CD14-positive monocyte (primary cell): ENCODE measurements around the gene F10. TPM values are rescaled to one million over a fixed set of nuclear protein-coding genes. Genes with fewer than 3 reads are reported as not detected.
A peak's percentile ranks its signal among the peaks of the same experiment; 100 is the strongest.

Experiments
- DNase-seq, 3 donors: peaks; one replicate each; pipeline ENCODE4 v3.0.0-alpha.2; 2011 to 2022
- H2AFZ ChIP-seq: 2 replicates; pipeline ENCODE4 v1.6.0; 2012; ENCODE audit warnings: mild to moderate bottlenecking, low read depth, low read length, inconsistent platforms; ENCODE audit not compliant: insufficient read depth, poor library complexity, severe bottlenecking
- H3K27ac ChIP-seq, 2 donors: 1 replicate in 1 of 2; 2 replicates in 1 of 2; pipeline ENCODE4 v1.5.1; 2012 to 2013; ENCODE audit warnings: low read length in 2 of 2, control low read depth in 1 of 2, inconsistent platforms in 1 of 2, low read depth in 1 of 2, mild to moderate bottlenecking in 1 of 2
- H3K27me3 ChIP-seq, 2 donors: one replicate each; pipeline versions ENCODE4 v1.6.0 to v1.6.1; 2011 to 2013; ENCODE audit warnings: low read length in 2 of 2; ENCODE audit not compliant: control insufficient read depth in 2 of 2, insufficient read depth in 2 of 2
- H3K36me3 ChIP-seq, 2 donors: replicated peaks in 1 of 2; 1 replicate in 1 of 2; 2 replicates in 1 of 2; pipeline versions ENCODE4 v1.5.1 to v1.6.1; 2012 to 2013; ENCODE audit warnings: low read length in 2 of 2, control low read depth in 1 of 2, inconsistent platforms in 1 of 2, mild to moderate bottlenecking in 1 of 2; ENCODE audit not compliant: insufficient read depth in 2 of 2, control insufficient read depth in 1 of 2
- H3K4me1 ChIP-seq, 2 donors: 1 replicate in 1 of 2; 2 replicates in 1 of 2; pipeline versions ENCODE4 v1.5.1 to v1.6.1; 2012 to 2013; ENCODE audit warnings: low read length in 2 of 2, control low read depth in 1 of 2, inconsistent platforms in 1 of 2, mild to moderate bottlenecking in 1 of 2, moderate library complexity in 1 of 2; ENCODE audit not compliant: insufficient read depth in 2 of 2, control insufficient read depth in 1 of 2
- H3K4me2 ChIP-seq: replicated peaks from 2 replicates; pipeline ENCODE3; 2012; ENCODE audit warnings: low read length, moderate library complexity, mild to moderate bottlenecking; ENCODE audit not compliant: poor library complexity, severe bottlenecking; ENCODE audit errors: extremely low read depth
- H3K4me3 ChIP-seq, 3 experiments: fragments of 200-600 bp in 1 of 3; sonication (generic) in 1 of 3; replicated peaks in 1 of 3; 1 replicate in 2 of 3; 2 replicates in 1 of 3; pipeline ENCODE4 v1.5.1; 2011 to 2013; ENCODE audit warnings: low read length in 3 of 3, mild to moderate bottlenecking in 3 of 3, control low read depth in 2 of 3, low read depth in 2 of 3, inconsistent platforms in 1 of 3, moderate library complexity in 1 of 3
- H3K79me2 ChIP-seq: 2 replicates; pipeline ENCODE4 v1.6.0; 2012; ENCODE audit warnings: mild to moderate bottlenecking, control low read depth, inconsistent platforms, low read length, moderate library complexity; ENCODE audit not compliant: insufficient read depth
- H3K9ac ChIP-seq: 2 replicates; pipeline ENCODE4 v1.6.0; 2017; ENCODE audit warnings: low read length, mild to moderate bottlenecking; ENCODE audit not compliant: insufficient read depth, poor library complexity, severe bottlenecking
- H3K9me3 ChIP-seq, 2 donors: replicated peaks in 1 of 2; 1 replicate in 1 of 2; 2 replicates in 1 of 2; pipeline versions ENCODE4 v1.5.1 to v1.6.1; 2012 to 2013; ENCODE audit warnings: low read length in 2 of 2, control low read depth in 1 of 2; ENCODE audit not compliant: control insufficient read depth in 1 of 2, insufficient read depth in 1 of 2
- H4K20me1 ChIP-seq: 2 replicates; pipeline ENCODE4 v1.6.0; 2012; ENCODE audit warnings: mild to moderate bottlenecking, low read length, control low read depth, moderate library complexity; ENCODE audit not compliant: insufficient read depth
- H3K27ac Mint-ChIP-seq, 7 donors: one replicate each; pipeline ENCODE4 v1.8.0; 2020; ENCODE audit warnings: mild to moderate bottlenecking in 7 of 7, mixed read lengths in 7 of 7, moderate library complexity in 6 of 7, inconsistent platforms in 2 of 7
- H3K27me3 Mint-ChIP-seq, 3 donors: one replicate each; pipeline ENCODE4 v1.8.0; 2021 to 2022; ENCODE audit warnings: low read depth in 3 of 3, mild to moderate bottlenecking in 3 of 3, mixed read lengths in 3 of 3, moderate library complexity in 3 of 3, inconsistent platforms in 1 of 3
- H3K36me3 Mint-ChIP-seq, 2 donors: one replicate each; pipeline ENCODE4 v1.8.0; 2020; ENCODE audit warnings: mixed read lengths in 2 of 2, inconsistent platforms in 1 of 2, mild to moderate bottlenecking in 1 of 2
- H3K4me1 Mint-ChIP-seq: one replicate; pipeline ENCODE4 v1.8.0; 2020; ENCODE audit warnings: mild to moderate bottlenecking, mixed read lengths
- H3K4me3 Mint-ChIP-seq, 2 donors: one replicate each; pipeline ENCODE4 v1.8.0; 2020; ENCODE audit warnings: mild to moderate bottlenecking in 2 of 2, mixed read lengths in 2 of 2, moderate library complexity in 1 of 2
- H3K9me3 Mint-ChIP-seq, 7 donors: one replicate each; pipeline ENCODE4 v1.8.0; 2020 to 2022; ENCODE audit warnings: mixed read lengths in 7 of 7, mild to moderate bottlenecking in 6 of 7, moderate library complexity in 6 of 7, inconsistent platforms in 2 of 7
- WGBS: methylation state at CpG from one replicate; pipeline ENCODE4 v1.1.5; 2013; ENCODE audit warnings: missing lambda C conversion rate; ENCODE audit not compliant: insufficient coverage; 5-methylcytosine and 5-hydroxymethylcytosine counted together
- intact Hi-C, 2 donors: fragments of 100-400 bp; cut with micrococcal nuclease; formaldehyde crosslinking; loops; one replicate each; pipeline versions ENCODE4 v1.15.0 to v1.15.1; 2023
- polyA plus RNA-seq, 3 donors: library from polyadenylated mRNA; depleted of rRNA in 1 of 3; unstranded in 2 of 3; stranded (reverse) in 1 of 3; fragments of 300-500 nt in 2 of 3; fragments of >200 nt in 1 of 3; fragmentation: Illumina TruSeq in 2 of 3; gene quantifications; 1 replicate in 2 of 3; 2 replicates in 1 of 3; pipeline ENCODE4 v1.2.3, GENCODE V29; 2012 to 2021
- TF ChIP-seq, protein P1 (sequence below): fragments of 200-600 bp; IDR thresholded peaks from one replicate; pipeline ENCODE4 v1.8.0; 2022; ENCODE audit warnings: antibody characterized with exemption, mild to moderate bottlenecking

F10 gene
- polyA plus RNA-seq, 3 donors = not detected

- Histone ChIP-seq H3K27me3 (peaks cover 9 to 44% of the 10 kb centered on the region in 2 donors), H3K36me3 (no peaks in the 10 kb centered on the region), H3K9me3 (peaks cover 0 to 5% of the 10 kb centered on the region in 2 donors), H4K20me1 (no peaks in the 10 kb centered on the region), H3K79me2 (no peaks in the 10 kb centered on the region), H3K9ac (peak overlapping the region; percentile 10), H2AFZ (peak overlapping the region; percentile 79), H3K4me1 (peaks cover 4 to 9% of the 10 kb centered on the region in 2 donors), H3K4me2 (peak overlapping the region; percentile 32), H3K27ac (no peak overlapping the region), H3K4me3 (peak overlapping the region in 2 of 3 experiments; percentile 31 to 61)
- H3K36me3 Mint-ChIP-seq = no peaks in the 10 kb centered on the region
- peaks cover 10% of the 10 kb centered on the region for H3K4me1 Mint-ChIP-seq
- WGBS = 65% methylated on average over 27 of the region's 27 CpGs
- DNase-seq = no peak
- peaks cover 5 to 19% (median 11%) of the 10 kb centered on the region in 7 donors for H3K9me3 Mint-ChIP-seq
- H3K27ac Mint-ChIP-seq = peak overlapping the region in 1 of 7 donors; percentile 49
- H3K4me3 Mint-ChIP-seq = peak overlapping the region; percentile 65 to 79
- peaks cover 18 to 61% (median 49%) of the 10 kb centered on the region in 3 donors for H3K27me3 Mint-ChIP-seq
- TF ChIP-seq, protein P1, sequence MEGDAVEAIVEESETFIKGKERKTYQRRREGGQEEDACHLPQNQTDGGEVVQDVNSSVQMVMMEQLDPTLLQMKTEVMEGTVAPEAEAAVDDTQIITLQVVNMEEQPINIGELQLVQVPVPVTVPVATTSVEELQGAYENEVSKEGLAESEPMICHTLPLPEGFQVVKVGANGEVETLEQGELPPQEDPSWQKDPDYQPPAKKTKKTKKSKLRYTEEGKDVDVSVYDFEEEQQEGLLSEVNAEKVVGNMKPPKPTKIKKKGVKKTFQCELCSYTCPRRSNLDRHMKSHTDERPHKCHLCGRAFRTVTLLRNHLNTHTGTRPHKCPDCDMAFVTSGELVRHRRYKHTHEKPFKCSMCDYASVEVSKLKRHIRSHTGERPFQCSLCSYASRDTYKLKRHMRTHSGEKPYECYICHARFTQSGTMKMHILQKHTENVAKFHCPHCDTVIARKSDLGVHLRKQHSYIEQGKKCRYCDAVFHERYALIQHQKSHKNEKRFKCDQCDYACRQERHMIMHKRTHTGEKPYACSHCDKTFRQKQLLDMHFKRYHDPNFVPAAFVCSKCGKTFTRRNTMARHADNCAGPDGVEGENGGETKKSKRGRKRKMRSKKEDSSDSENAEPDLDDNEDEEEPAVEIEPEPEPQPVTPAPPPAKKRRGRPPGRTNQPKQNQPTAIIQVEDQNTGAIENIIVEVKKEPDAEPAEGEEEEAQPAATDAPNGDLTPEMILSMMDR = no peak
- intact Hi-C loops = no loop called here
Measured at GRCh38 chr13:113129480-113129879, 6.9 kb downstream of the F10 start.

DNA sequence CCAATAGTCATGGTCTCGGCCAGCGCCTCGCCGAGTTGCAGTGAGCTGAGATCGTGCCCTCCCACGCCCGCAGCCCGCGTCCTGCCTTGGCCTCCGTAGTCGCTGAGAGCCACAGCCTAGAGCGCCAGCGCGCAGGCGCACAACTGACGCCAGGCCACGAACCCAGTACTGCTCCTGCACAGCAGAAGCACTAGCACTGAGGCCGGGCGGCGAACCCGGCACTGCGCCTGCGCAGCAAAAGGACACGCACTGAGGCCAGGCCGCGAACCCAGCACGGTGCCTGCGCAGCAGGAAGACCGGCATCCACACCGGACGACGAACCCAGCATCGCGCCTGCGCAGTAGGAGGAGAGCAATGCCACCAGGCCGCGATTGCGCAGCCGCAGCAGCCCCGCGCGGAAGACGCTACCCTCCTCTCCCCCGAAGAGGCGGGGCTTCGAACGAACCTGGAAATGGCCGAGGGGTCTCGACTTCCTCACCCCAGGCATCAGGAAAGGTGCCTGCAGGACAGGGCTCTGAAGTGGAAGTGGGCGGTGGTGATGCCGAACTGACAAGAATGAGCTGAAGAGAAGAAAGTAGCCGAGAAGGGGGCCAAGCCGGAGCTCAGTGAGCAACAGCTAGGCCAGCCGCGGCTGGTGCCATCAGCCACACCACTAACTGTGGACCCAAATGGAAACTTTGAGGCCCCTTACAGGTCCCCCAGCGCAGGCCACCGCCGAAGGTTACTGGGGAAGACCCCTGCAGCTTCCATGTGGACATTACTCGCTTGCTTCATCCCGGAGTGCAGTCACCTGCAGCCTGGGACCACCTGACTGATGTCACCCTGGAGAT lies 7.5 kb downstream of the F10 start:
- Histone ChIP-seq H3K4me2 (peak overlapping the region; percentile 32), H3K36me3 (no peaks in the 10 kb centered on the region), H3K9ac (peak overlapping the region; percentile 10), H3K4me3 (peak overlapping the region; percentile 1 to 61 (median 31)), H3K4me1 (peaks cover 4 to 9% of the 10 kb centered on the region in 2 donors), H4K20me1 (no peaks in the 10 kb centered on the region), H3K9me3 (peaks cover 0 to 5% of the 10 kb centered on the region in 2 donors), H3K27me3 (peaks cover 9 to 44% of the 10 kb centered on the region in 2 donors), H3K27ac (no peak overlapping the region), H2AFZ (peak overlapping the region; percentile 79), H3K79me2 (no peaks in the 10 kb centered on the region)
- Mint-ChIP-seq H3K27me3 (peaks cover 19 to 61% (median 49%) of the 10 kb centered on the region in 3 donors), H3K4me1 (peaks cover 10% of the 10 kb centered on the region), H3K27ac (peak overlapping the region in 1 of 7 donors; percentile 2), H3K4me3 (peak overlapping the region; percentile 65 to 79), H3K9me3 (peaks cover 5 to 20% (median 12%) of the 10 kb centered on the region in 7 donors), H3K36me3 (no peaks in the 10 kb centered on the region)
- WGBS = 39% methylated on average over 54 of the region's 60 CpGs
- no peak for DNase-seq
- TF ChIP-seq, protein P1 = no peak
- intact Hi-C loops = no loop called here
